ENCODE measurements around the gene BSG. TPM values are rescaled to one million over a fixed set of nuclear protein-coding genes. Genes with fewer than 3 reads are reported as not detected.

Gene BSG
- polyA plus RNA-seq, 2 donors = 189 to 210 TPM

- Histone ChIP-seq H3K4me1 (ENCODE audit: control insufficient read depth in 2 of 2, insufficient read depth in 2 of 2, low read length in 1 of 2) (peaks cover 17 to 24% of the 10 kb centered on the region in 2 donors), H3K9me3 (ENCODE audit: control insufficient read depth in 2 of 2, insufficient read depth in 1 of 2, low read depth in 1 of 2, low read length in 1 of 2) (no peaks in the 10 kb centered on the region), H3K27me3 (ENCODE audit: control insufficient read depth in 1 of 2, insufficient read depth in 2 of 2, low read length in 2 of 2) (no peaks in the 10 kb centered on the region), H3K4me3 (ENCODE audit: low read depth in 1 of 2, low read length in 2 of 2) (no peak overlapping the region), H3K27ac (ENCODE audit: low read depth in 2 of 2, low read length in 1 of 2) (no peak overlapping the region), H3K36me3 (ENCODE audit: control insufficient read depth in 2 of 2, insufficient read depth in 2 of 2, low read length in 1 of 2) (peaks cover 9 to 33% of the 10 kb centered on the region in 2 donors)
- 87 to 88% methylated on average over 45 to 46 of the region's 46 CpGs for WGBS, 2 donors
Observed at GRCh38 chr19:579111-579841, 6.9 kb downstream of the BSG start.

GRCh38 chr19:579842-580155 is 7.4 kb downstream of the BSG start:
- peaks cover 13 to 20% of the 10 kb centered on the region in 2 donors for H3K4me1 ChIP-seq (ENCODE audit: control insufficient read depth in 2 of 2, insufficient read depth in 2 of 2, low read length in 1 of 2)
- H3K4me3 ChIP-seq (ENCODE audit: low read depth in 1 of 2, low read length in 2 of 2) = no peak overlapping the region
- H3K36me3 ChIP-seq (ENCODE audit: control insufficient read depth in 2 of 2, insufficient read depth in 2 of 2, low read length in 1 of 2) = peaks cover 9 to 33% of the 10 kb centered on the region in 2 donors
- H3K9me3 ChIP-seq (ENCODE audit: control insufficient read depth in 2 of 2, insufficient read depth in 1 of 2, low read depth in 1 of 2, low read length in 1 of 2) = no peaks in the 10 kb centered on the region
- H3K27me3 ChIP-seq (ENCODE audit: control insufficient read depth in 1 of 2, insufficient read depth in 2 of 2, low read length in 2 of 2) = no peaks in the 10 kb centered on the region
- WGBS, 2 donors = 90 to 93% methylated on average over 11 of the region's 11 CpGs
- no peak overlapping the region for H3K27ac ChIP-seq (ENCODE audit: low read depth in 2 of 2, low read length in 1 of 2)

- H3K4me1 ChIP-seq (ENCODE audit: control insufficient read depth in 2 of 2, insufficient read depth in 2 of 2, low read length in 1 of 2) = peaks cover 9 to 14% of the 10 kb centered on the region in 2 donors
- peaks cover 9 to 33% of the 10 kb centered on the region in 2 donors for H3K36me3 ChIP-seq (ENCODE audit: control insufficient read depth in 2 of 2, insufficient read depth in 2 of 2, low read length in 1 of 2)
- WGBS, 2 donors = 88 to 92% methylated on average over 22 of the region's 22 CpGs
- no peaks in the 10 kb centered on the region for H3K9me3 ChIP-seq (ENCODE audit: control insufficient read depth in 2 of 2, insufficient read depth in 1 of 2, low read depth in 1 of 2, low read length in 1 of 2)
- no peak overlapping the region for H3K4me3 ChIP-seq (ENCODE audit: low read depth in 1 of 2, low read length in 2 of 2)
- H3K27ac ChIP-seq (ENCODE audit: low read depth in 2 of 2, low read length in 1 of 2) = no peak overlapping the region
- no peaks in the 10 kb centered on the region for H3K27me3 ChIP-seq (ENCODE audit: control insufficient read depth in 1 of 2, insufficient read depth in 2 of 2, low read length in 2 of 2)
Observed at GRCh38 chr19:580274-580835, 8.0 kb downstream of the BSG start.

- peaks cover 0 to 7% of the 10 kb centered on the region in 2 donors for H3K4me1 ChIP-seq (ENCODE audit: control insufficient read depth in 2 of 2, insufficient read depth in 2 of 2, low read length in 1 of 2)
- no peaks in the 10 kb centered on the region for H3K9me3 ChIP-seq (ENCODE audit: control insufficient read depth in 2 of 2, insufficient read depth in 1 of 2, low read depth in 1 of 2, low read length in 1 of 2)
- no peak overlapping the region for H3K4me3 ChIP-seq (ENCODE audit: low read depth in 1 of 2, low read length in 2 of 2)
- H3K27me3 ChIP-seq (ENCODE audit: control insufficient read depth in 1 of 2, insufficient read depth in 2 of 2, low read length in 2 of 2) = no peaks in the 10 kb centered on the region
- H3K36me3 ChIP-seq (ENCODE audit: control insufficient read depth in 2 of 2, insufficient read depth in 2 of 2, low read length in 1 of 2) = peaks cover 9 to 33% of the 10 kb centered on the region in 2 donors
- WGBS, 2 donors = 85 to 86% methylated on average over 32 to 40 of the region's 40 CpGs
- H3K27ac ChIP-seq (ENCODE audit: low read depth in 2 of 2, low read length in 1 of 2) = no peak overlapping the region
Observed at GRCh38 chr19:581399-582111, 9.2 kb downstream of the BSG start.

GRCh38 chr19:582497-583197 is 10.3 kb downstream of the BSG start:
- H3K36me3 ChIP-seq (ENCODE audit: control insufficient read depth in 2 of 2, insufficient read depth in 2 of 2, low read length in 1 of 2) = peaks cover 9 to 31% of the 10 kb centered on the region in 2 donors
- 81 to 83% methylated on average over 27 to 31 of the region's 31 CpGs for WGBS, 2 donors
- H3K27me3 ChIP-seq (ENCODE audit: control insufficient read depth in 1 of 2, insufficient read depth in 2 of 2, low read length in 2 of 2) = no peaks in the 10 kb centered on the region
- peaks cover 0 to 2% of the 10 kb centered on the region in 2 donors for H3K4me1 ChIP-seq (ENCODE audit: control insufficient read depth in 2 of 2, insufficient read depth in 2 of 2, low read length in 1 of 2)
- H3K9me3 ChIP-seq (ENCODE audit: control insufficient read depth in 2 of 2, insufficient read depth in 1 of 2, low read depth in 1 of 2, low read length in 1 of 2) = no peaks in the 10 kb centered on the region
- H3K27ac ChIP-seq (ENCODE audit: low read depth in 2 of 2, low read length in 1 of 2) = no peak overlapping the region
- H3K4me3 ChIP-seq (ENCODE audit: low read depth in 1 of 2, low read length in 2 of 2) = no peak overlapping the region

GRCh38 chr19:583198-583967 is 11.0 kb downstream of the BSG start:
- 85 to 91% methylated on average over 27 of the region's 27 CpGs for WGBS, 2 donors

GRCh38 chr19:583968-584239 is 11.5 kb downstream of the BSG start:
- 59 to 75% methylated on average over 5 of the region's 5 CpGs for WGBS, 2 donors
- Histone ChIP-seq H3K27ac (ENCODE audit: low read depth in 2 of 2, low read length in 1 of 2) (no peak overlapping the region), H3K4me3 (ENCODE audit: low read depth in 1 of 2, low read length in 2 of 2) (no peak overlapping the region), H3K27me3 (ENCODE audit: control insufficient read depth in 1 of 2, insufficient read depth in 2 of 2, low read length in 2 of 2) (peaks cover 0 to under 1% of the 10 kb centered on the region in 2 donors), H3K36me3 (ENCODE audit: control insufficient read depth in 2 of 2, insufficient read depth in 2 of 2, low read length in 1 of 2) (peaks cover 9 to 26% of the 10 kb centered on the region in 2 donors), H3K4me1 (ENCODE audit: control insufficient read depth in 2 of 2, insufficient read depth in 2 of 2, low read length in 1 of 2) (peaks cover 0 to 6% of the 10 kb centered on the region in 2 donors), H3K9me3 (ENCODE audit: control insufficient read depth in 2 of 2, insufficient read depth in 1 of 2, low read depth in 1 of 2, low read length in 1 of 2) (no peaks in the 10 kb centered on the region)

More at GRCh38 chr19:583198-583967, 11.0 kb downstream of the BSG start:
- peaks cover 0 to 4% of the 10 kb centered on the region in 2 donors for H3K4me1 ChIP-seq (ENCODE audit: control insufficient read depth in 2 of 2, insufficient read depth in 2 of 2, low read length in 1 of 2)
- H3K4me3 ChIP-seq (ENCODE audit: low read depth in 1 of 2, low read length in 2 of 2) = no peak overlapping the region
- H3K27ac ChIP-seq (ENCODE audit: low read depth in 2 of 2, low read length in 1 of 2) = no peak overlapping the region
- H3K9me3 ChIP-seq (ENCODE audit: control insufficient read depth in 2 of 2, insufficient read depth in 1 of 2, low read depth in 1 of 2, low read length in 1 of 2) = no peaks in the 10 kb centered on the region
- no peaks in the 10 kb centered on the region for H3K27me3 ChIP-seq (ENCODE audit: control insufficient read depth in 1 of 2, insufficient read depth in 2 of 2, low read length in 2 of 2)
- H3K36me3 ChIP-seq (ENCODE audit: control insufficient read depth in 2 of 2, insufficient read depth in 2 of 2, low read length in 1 of 2) = peaks cover 9 to 26% of the 10 kb centered on the region in 2 donors

GRCh38 chr19:584240-585001 is 12.0 kb downstream of the BSG start:
- Histone ChIP-seq H3K27me3 (ENCODE audit: control insufficient read depth in 1 of 2, insufficient read depth in 2 of 2, low read length in 2 of 2) (peaks cover 0 to 4% of the 10 kb centered on the region in 2 donors), H3K27ac (ENCODE audit: low read depth in 2 of 2, low read length in 1 of 2) (no peak overlapping the region), H3K9me3 (ENCODE audit: control insufficient read depth in 2 of 2, insufficient read depth in 1 of 2, low read depth in 1 of 2, low read length in 1 of 2) (no peaks in the 10 kb centered on the region), H3K36me3 (ENCODE audit: control insufficient read depth in 2 of 2, insufficient read depth in 2 of 2, low read length in 1 of 2) (peaks cover 9 to 24% of the 10 kb centered on the region in 2 donors), H3K4me3 (ENCODE audit: low read depth in 1 of 2, low read length in 2 of 2) (no peak overlapping the region), H3K4me1 (ENCODE audit: control insufficient read depth in 2 of 2, insufficient read depth in 2 of 2, low read length in 1 of 2) (peaks cover 0 to 6% of the 10 kb centered on the region in 2 donors)
- 21 to 28% methylated on average over 36 to 38 of the region's 38 CpGs for WGBS, 2 donors
